Activated CD8-positive, alpha-beta T cell treated with anti-CD3 and anti-CD28 coated beads for 36 hours (primary cell): ENCODE data around the gene UIMC1. TPM values are rescaled to one million over a fixed set of nuclear protein-coding genes. Genes with fewer than 3 reads are reported as not detected.

Experiments used
- ATAC-seq: fragments of 200-7000 bp; cut with Tn5 transposase; one replicate; pipeline ENCODE4 v1.10.0; 2021; ENCODE audit warnings: mild to moderate bottlenecking, moderate library complexity
- CTCF ChIA-PET: fragments of 350-600 bp; sonication (Branson Sonifier 250); formaldehyde crosslinking; loops from one replicate; lab custom pipeline; 2021; ENCODE audit warnings: antibody characterized with exemption; lab: Charles Lee
- POLR2A ChIA-PET: fragments of 350-600 bp; sonication (Branson Sonifier 250); formaldehyde crosslinking; loops from one replicate; lab custom pipeline; 2021; ENCODE audit warnings: antibody characterized with exemption; lab: Charles Lee
- DNase-seq: peaks from one replicate; pipeline ENCODE4 v3.0.0-alpha.2; 2020
- H3K27ac Mint-ChIP-seq: one replicate; pipeline ENCODE4 v1.8.0; 2021; ENCODE audit warnings: mild to moderate bottlenecking, mixed read lengths
- H3K27me3 Mint-ChIP-seq: one replicate; pipeline ENCODE4 v1.8.0; 2021; ENCODE audit warnings: mixed read lengths
- H3K36me3 Mint-ChIP-seq: one replicate; pipeline ENCODE4 v1.8.0; 2021; ENCODE audit warnings: low read depth, mixed read lengths
- H3K4me1 Mint-ChIP-seq: one replicate; pipeline ENCODE4 v1.8.0; 2021; ENCODE audit warnings: low read depth, mixed read lengths
- H3K4me3 Mint-ChIP-seq: one replicate; pipeline ENCODE4 v1.8.0; 2021; ENCODE audit warnings: mild to moderate bottlenecking, moderate library complexity, mixed read lengths
- H3K9me3 Mint-ChIP-seq: one replicate; pipeline ENCODE4 v1.8.0; 2021; ENCODE audit warnings: mixed read lengths
- intact Hi-C: fragments of 100-400 bp; cut with micrococcal nuclease; formaldehyde crosslinking; loops from one replicate; pipeline ENCODE4 v1.10.0; 2022
- total RNA-seq, 2 experiments: library from RNA; stranded (reverse); gene quantifications; one replicate each; pipeline ENCODE4 v1.2.3, GENCODE V29; 2021
- TF ChIP-seq, protein P1 (sequence below): fragments of 200-600 bp; IDR thresholded peaks from one replicate; pipeline ENCODE4 v1.8.0; 2022; ENCODE audit warnings: antibody characterized with exemption, mild to moderate bottlenecking

Gene UIMC1
- total RNA-seq, 2 experiments from 2014 or later = 54.1 to 57.0 TPM

DNA sequence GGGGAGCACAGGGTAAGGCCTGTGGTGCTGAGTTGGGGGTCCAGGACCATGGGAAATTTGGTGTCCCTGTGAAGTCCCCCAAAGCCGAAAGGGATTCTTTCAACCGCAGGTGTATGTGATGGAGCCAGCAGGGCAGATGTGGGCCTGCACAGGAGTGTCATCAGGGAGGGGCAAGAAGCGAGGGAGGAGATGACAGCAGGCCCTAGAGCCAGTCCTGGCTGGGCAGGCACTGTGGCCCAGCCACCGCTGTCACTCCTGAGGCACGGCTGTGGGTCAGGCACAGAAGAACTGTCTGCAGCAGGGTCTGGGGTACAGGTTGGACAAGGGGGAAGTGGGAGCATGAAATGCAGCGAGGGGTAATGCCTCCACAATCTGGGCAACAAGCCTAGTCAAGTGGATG, 112.3 kb downstream of the UIMC1 start:
- DNase-seq = no peak
- TF ChIP-seq, protein P1, sequence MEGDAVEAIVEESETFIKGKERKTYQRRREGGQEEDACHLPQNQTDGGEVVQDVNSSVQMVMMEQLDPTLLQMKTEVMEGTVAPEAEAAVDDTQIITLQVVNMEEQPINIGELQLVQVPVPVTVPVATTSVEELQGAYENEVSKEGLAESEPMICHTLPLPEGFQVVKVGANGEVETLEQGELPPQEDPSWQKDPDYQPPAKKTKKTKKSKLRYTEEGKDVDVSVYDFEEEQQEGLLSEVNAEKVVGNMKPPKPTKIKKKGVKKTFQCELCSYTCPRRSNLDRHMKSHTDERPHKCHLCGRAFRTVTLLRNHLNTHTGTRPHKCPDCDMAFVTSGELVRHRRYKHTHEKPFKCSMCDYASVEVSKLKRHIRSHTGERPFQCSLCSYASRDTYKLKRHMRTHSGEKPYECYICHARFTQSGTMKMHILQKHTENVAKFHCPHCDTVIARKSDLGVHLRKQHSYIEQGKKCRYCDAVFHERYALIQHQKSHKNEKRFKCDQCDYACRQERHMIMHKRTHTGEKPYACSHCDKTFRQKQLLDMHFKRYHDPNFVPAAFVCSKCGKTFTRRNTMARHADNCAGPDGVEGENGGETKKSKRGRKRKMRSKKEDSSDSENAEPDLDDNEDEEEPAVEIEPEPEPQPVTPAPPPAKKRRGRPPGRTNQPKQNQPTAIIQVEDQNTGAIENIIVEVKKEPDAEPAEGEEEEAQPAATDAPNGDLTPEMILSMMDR = no peak
- H3K9me3 Mint-ChIP-seq = no peaks in the 10 kb centered on the region
- no peaks in the 10 kb centered on the region for H3K36me3 Mint-ChIP-seq
- H3K27me3 Mint-ChIP-seq = peaks cover 4% of the 10 kb centered on the region
- intact Hi-C loops = no loop called here
- no peak overlapping the region for H3K27ac Mint-ChIP-seq
- POLR2A ChIA-PET = no interaction called here
- no peak for ATAC-seq
- CTCF ChIA-PET = no interaction called here
- no peak overlapping the region for H3K4me3 Mint-ChIP-seq
- H3K4me1 Mint-ChIP-seq = peaks cover 2% of the 10 kb centered on the region

DNA sequence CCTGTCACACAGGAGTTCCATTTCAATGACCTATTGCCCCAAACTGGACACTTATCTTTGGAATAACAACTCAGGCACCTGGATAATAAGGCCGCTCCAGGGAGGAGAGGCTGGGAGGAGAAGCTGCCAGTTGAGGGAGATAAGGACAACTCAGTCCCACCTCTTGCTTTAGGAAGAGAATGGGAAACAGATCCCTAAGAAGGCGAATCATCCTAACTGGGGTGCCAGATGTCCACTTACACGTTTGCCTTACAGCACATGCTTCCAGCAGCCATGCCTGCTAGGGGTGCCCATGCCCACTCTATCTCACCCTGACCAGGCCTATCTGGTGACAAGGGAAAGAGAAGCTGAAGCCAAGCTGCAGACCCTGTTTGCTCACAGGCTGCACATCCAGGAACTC, 113.9 kb downstream of the UIMC1 start:
- Mint-ChIP-seq H3K4me1 (no peaks in the 10 kb centered on the region), H3K27ac (no peak overlapping the region), H3K36me3 (no peaks in the 10 kb centered on the region), H3K27me3 (peaks cover 4% of the 10 kb centered on the region), H3K4me3 (no peak overlapping the region), H3K9me3 (no peaks in the 10 kb centered on the region)
- TF ChIP-seq, protein P1 = no peak
- ATAC-seq (no peak), DNase-seq (no peak)
- ChIA-PET CTCF (interaction anchor here (0.8 kb wide), 1 partner anchor 9 kb away, joined by 3 read pairs; no protein-coding TSS in a partner anchor), POLR2A (interaction anchor here (0.8 kb wide), 1 partner anchor 46 kb away, joined by 3 read pairs; no protein-coding TSS in a partner anchor)
- intact Hi-C loops = no loop called here

DNA sequence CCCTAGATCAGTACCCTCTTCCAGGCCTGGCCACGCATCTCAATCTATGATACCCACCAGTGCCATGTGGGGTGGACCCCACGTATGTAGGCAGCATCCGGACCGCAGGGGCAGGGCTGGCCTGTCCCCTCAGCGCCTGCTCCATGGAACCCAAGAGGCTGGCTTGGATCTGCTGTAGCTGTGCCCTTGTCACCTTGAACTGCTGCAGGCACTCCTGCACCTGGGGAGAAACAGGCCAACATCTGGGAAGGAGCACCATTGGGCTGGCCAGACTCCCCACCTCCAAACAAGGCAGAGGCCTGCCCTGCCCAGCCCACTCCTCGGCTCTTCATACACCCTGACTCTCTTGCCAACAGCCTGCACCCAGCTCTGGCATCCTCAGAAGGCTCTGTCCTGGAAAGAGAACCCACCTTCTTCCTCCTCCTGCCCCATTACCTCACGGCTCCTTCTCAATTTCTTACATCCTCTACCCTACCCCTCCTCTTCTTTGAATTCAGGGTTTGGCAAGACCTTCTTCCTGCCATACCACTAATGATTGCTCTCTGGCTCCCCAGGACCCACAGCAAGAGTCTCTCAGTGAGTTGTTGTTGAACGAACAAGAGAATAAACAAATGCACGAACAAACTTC, 115.1 kb downstream of the UIMC1 start:
- H3K36me3 Mint-ChIP-seq = no peaks in the 10 kb centered on the region
- CTCF ChIA-PET = interaction anchor here (1.5 kb wide), 1 partner anchor 231 kb away, joined by 3 read pairs; no protein-coding TSS in a partner anchor

DNA sequence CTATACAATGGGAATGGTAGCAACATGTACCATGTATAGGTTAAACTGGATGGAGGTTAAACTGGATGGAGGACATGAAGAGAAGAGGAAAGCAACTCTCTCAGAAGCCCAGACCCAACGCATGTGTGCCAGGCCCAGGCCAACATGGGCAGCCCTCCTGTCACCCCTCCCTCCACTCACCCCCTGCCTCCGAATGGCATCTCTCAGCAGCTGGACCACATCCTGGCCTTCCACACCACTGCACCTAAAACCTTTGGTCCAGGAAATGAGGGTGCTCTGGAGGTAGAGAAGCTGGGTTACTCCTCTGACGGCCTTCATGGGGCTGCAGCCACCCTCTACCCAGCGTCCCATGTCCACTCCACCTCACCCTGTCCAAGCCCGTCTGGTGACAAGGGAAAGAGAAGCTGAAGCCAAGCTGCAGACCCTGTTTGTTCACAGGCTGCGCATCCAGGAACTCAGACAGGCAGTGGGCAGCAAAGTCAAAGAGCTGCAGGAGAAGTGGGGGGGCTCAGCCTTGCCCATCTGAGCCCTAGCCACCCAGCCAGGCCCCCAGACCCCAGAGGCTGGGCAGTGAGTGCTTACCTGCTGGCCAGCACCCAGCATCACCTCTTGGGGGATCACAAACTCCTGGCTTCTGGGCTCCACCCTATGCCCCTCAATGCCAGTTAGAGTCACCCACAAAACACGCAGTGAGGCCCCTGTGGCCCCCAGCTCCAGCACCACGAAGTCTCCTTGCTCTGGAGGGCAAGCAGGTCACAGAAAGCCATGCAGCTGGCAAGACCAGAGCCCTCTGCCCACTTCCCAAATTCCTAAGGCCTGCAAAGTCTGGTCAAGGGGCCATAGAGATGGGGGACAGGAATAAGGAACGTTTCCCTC, 115.9 kb downstream of the UIMC1 start:
- Mint-ChIP-seq H3K4me1 (no peaks in the 10 kb centered on the region), H3K4me3 (no peak overlapping the region), H3K9me3 (no peaks in the 10 kb centered on the region), H3K36me3 (no peaks in the 10 kb centered on the region), H3K27ac (no peak overlapping the region), H3K27me3 (peaks cover 4% of the 10 kb centered on the region)
- intact Hi-C loops = no loop called here
- ChIA-PET CTCF (interaction anchor here (1.5 kb wide), 1 partner anchor 230 kb away, joined by 3 read pairs; no protein-coding TSS in a partner anchor), POLR2A (interaction anchor here (1.0 kb wide), 1 partner anchor 10 kb away, joined by 3 read pairs; no protein-coding TSS in a partner anchor)
- DNase-seq = no peak
- no peak for ATAC-seq
- TF ChIP-seq, protein P1 = no peak

More for the DNA sequence above, 115.1 kb downstream of the UIMC1 start:
- intact Hi-C loops = no loop called here
- Mint-ChIP-seq H3K9me3 (no peaks in the 10 kb centered on the region), H3K4me1 (no peaks in the 10 kb centered on the region), H3K27ac (no peak overlapping the region), H3K27me3 (peaks cover 4% of the 10 kb centered on the region), H3K4me3 (no peak overlapping the region)
- TF ChIP-seq, protein P1 = no peak
- ATAC-seq (no peak), DNase-seq (no peak)
- POLR2A ChIA-PET = interaction anchor here (1.0 kb wide), 1 partner anchor 9 kb away, joined by 3 read pairs; no protein-coding TSS in a partner anchor
